Left lung (tissue), 10 donors: ENCODE data around the gene KMT2C. TPM values are rescaled to one million over a fixed set of nuclear protein-coding genes. Genes with fewer than 3 reads are reported as not detected.
"Not testable (repeated sequence)": the region's sequence is repeated elsewhere in the genome, so short reads cannot be mapped to it uniquely, and the experiment has no call there.

Source experiments
- ATAC-seq: fragments of 200-7000 bp; cut with Tn5 transposase; one replicate; pipeline ENCODE4 v1.9.1; 2020; ENCODE audit warnings: moderate library complexity
- DNase-seq, 4 donors: peaks; one replicate each; pipeline ENCODE4 v3.0.0-alpha.2; 2013 to 2020
- H3K27ac ChIP-seq, 2 donors: fragments of 200-600 bp; sonication (generic) in 1 of 2; one replicate each; pipeline versions ENCODE4 v1.5.0 to v1.8.0; 2020 to 2021
- H3K27me3 ChIP-seq, 2 donors: fragments of 200-600 bp; sonication (generic) in 1 of 2; one replicate each; pipeline versions ENCODE4 v1.5.0 to v1.8.0; 2020 to 2021
- H3K36me3 ChIP-seq, 2 donors: fragments of 200-600 bp; sonication (generic) in 1 of 2; one replicate each; pipeline versions ENCODE4 v1.5.0 to v1.8.0; 2020 to 2021
- H3K4me1 ChIP-seq, 2 donors: fragments of 200-600 bp; one replicate each; pipeline ENCODE4 v1.8.0; 2021
- H3K4me3 ChIP-seq, 2 donors: fragments of 200-600 bp; sonication (generic) in 1 of 2; one replicate each; pipeline versions ENCODE4 v1.5.0 to v1.8.0; 2020 to 2021; ENCODE audit warnings: mild to moderate bottlenecking in 1 of 2
- H3K9me3 ChIP-seq, 2 donors: fragments of 200-600 bp; sonication (generic) in 1 of 2; one replicate each; pipeline versions ENCODE4 v1.5.0 to v1.8.0; 2020 to 2021
- CTCF ChIP-seq, 2 donors: fragments of 200-600 bp; sonication (generic) in 1 of 2; IDR thresholded peaks; one replicate each; pipeline versions ENCODE4 v1.5.0 to v1.8.0; 2021; ENCODE audit warnings: antibody characterized with exemption in 2 of 2
- intact Hi-C, 2 donors: fragments of 100-400 bp; cut with DNase I; formaldehyde crosslinking; loops; one replicate each; pipeline versions ENCODE4 v1.11.2 to v1.14.2; 2022
- polyA plus RNA-seq, 6 donors: library from polyadenylated mRNA; unstranded; fragments of 120-200 nt; gene quantifications; one replicate each; pipeline ENCODE4 v1.2.1, GENCODE V29; 2013; ENCODE audit not compliant: insufficient read length in 6 of 6
- total RNA-seq, 2 donors: library from RNA; stranded (reverse); fragmentation: NEBNext Ultra II Directional; extraction: Animal tissue kit (Norgen Biotek cat#: 25700); gene quantifications; one replicate each; pipeline ENCODE4 v1.2.1, GENCODE V29; 2021
- donor health status: DM: no; HTN: yes; CAD: no.
- donor health status: DM: no; HTN: no; CAD: no.

KMT2C gene
- total and polyA plus RNA-seq, 8 donors: 36.4 to 91.4 (median 42.1) TPM

- Histone ChIP-seq H3K9me3 (no peaks in the 10 kb centered on the region), H3K4me1 (peaks cover 10 to 30% of the 10 kb centered on the region in 2 donors), H3K27ac (peak overlapping the region in 1 of 2 donors; percentile 54), H3K36me3 (peaks cover 0 to 27% of the 10 kb centered on the region in 2 donors), H3K27me3 (no peaks in the 10 kb centered on the region), H3K4me3 (peak overlapping the region in 1 of 2 donors; percentile 5)
- no peak for DNase-seq
- TF ChIP-seq CTCF (IDR thresholded peaks at IDR 0.05): no peak
- intact Hi-C loops: no loop called here
- no peak for ATAC-seq
These were observed 122.6 kb downstream of the KMT2C start for GRCh38 chr7:152313217-152313616.

- H3K27me3 ChIP-seq: no peaks in the 10 kb centered on the region
- H3K36me3 ChIP-seq: peaks cover 0 to 36% of the 10 kb centered on the region in 2 donors
- ATAC-seq: peak; percentile 21
- H3K4me1 ChIP-seq: peaks cover 10 to 30% of the 10 kb centered on the region in 2 donors
- H3K4me3 ChIP-seq: no peak overlapping the region
- peak in 2 of 4 donors; percentile 41 to 70 for DNase-seq
- TF ChIP-seq CTCF (IDR thresholded peaks at IDR 0.05): no peak
- intact Hi-C loops: no loop called here
- no peaks in the 10 kb centered on the region for H3K9me3 ChIP-seq
- H3K27ac ChIP-seq: no peak overlapping the region
These were observed 123.5 kb downstream of the KMT2C start for GRCh38 chr7:152312316-152312715.

GRCh38 chr7:152307902-152308301, 127.9 kb downstream of the KMT2C start:
- ATAC-seq (no peak), DNase-seq (no peak)
- TF ChIP-seq CTCF (IDR thresholded peaks at IDR 0.05): no peak
- Histone ChIP-seq H3K27me3 (no peaks in the 10 kb centered on the region), H3K4me1 (peaks cover 0 to 8% of the 10 kb centered on the region in 2 donors), H3K9me3 (no peaks in the 10 kb centered on the region), H3K4me3 (no peak overlapping the region), H3K27ac (no peak overlapping the region), H3K36me3 (peaks cover 0 to 51% of the 10 kb centered on the region in 2 donors)
- intact Hi-C loops: no loop called here

- H3K27me3 ChIP-seq, ATAC-seq, intact Hi-C loops, H3K4me1 ChIP-seq, H3K27ac ChIP-seq, DNase-seq, H3K9me3 ChIP-seq, H3K4me3 ChIP-seq: not testable (repeated sequence)
- peaks cover 0 to 25% of the 10 kb centered on the region in 2 donors for H3K36me3 ChIP-seq
These were observed 136.2 kb downstream of the KMT2C start for GRCh38 chr7:152299542-152300143.

- Histone ChIP-seq H3K36me3 (peaks cover 0 to 32% of the 10 kb centered on the region in 2 donors), H3K4me1 (no peaks in the 10 kb centered on the region), H3K4me3 (no peak overlapping the region), H3K27me3 (no peaks in the 10 kb centered on the region), H3K9me3 (peaks cover 2 to 19% of the 10 kb centered on the region in 2 donors), H3K27ac (no peak overlapping the region)
- ATAC-seq (no peak), DNase-seq (no peak)
- intact Hi-C loops: no loop called here
- TF ChIP-seq CTCF (IDR thresholded peaks at IDR 0.05): no peak
These were observed 142.9 kb downstream of the KMT2C start for GRCh38 chr7:152292897-152293296.

GRCh38 chr7:152286972-152287371, 148.8 kb downstream of the KMT2C start:
- Histone ChIP-seq H3K36me3 (peaks cover 0 to 29% of the 10 kb centered on the region in 2 donors), H3K9me3 (peaks cover 2 to 24% of the 10 kb centered on the region in 2 donors)
- H3K4me3 ChIP-seq, DNase-seq, intact Hi-C loops, H3K27me3 ChIP-seq, H3K27ac ChIP-seq, ATAC-seq, H3K4me1 ChIP-seq: not testable (repeated sequence)

GRCh38 chr7:152286219-152286618, 149.6 kb downstream of the KMT2C start:
- H3K4me1 ChIP-seq, H3K4me3 ChIP-seq, H3K27me3 ChIP-seq, intact Hi-C loops, H3K27ac ChIP-seq, DNase-seq, ATAC-seq: not testable (repeated sequence)
- peaks cover 0 to 21% of the 10 kb centered on the region in 2 donors for H3K9me3 ChIP-seq
- peaks cover 0 to 29% of the 10 kb centered on the region in 2 donors for H3K36me3 ChIP-seq

- intact Hi-C loops, ATAC-seq, H3K4me3 ChIP-seq: not testable (repeated sequence)
These were observed 150.8 kb downstream of the KMT2C start for GRCh38 chr7:152284998-152285397.

GRCh38 chr7:152277687-152278086, 158.1 kb downstream of the KMT2C start:
- H3K9me3 ChIP-seq, H3K27ac ChIP-seq, intact Hi-C loops, ATAC-seq, H3K4me1 ChIP-seq, H3K4me3 ChIP-seq, DNase-seq, H3K27me3 ChIP-seq, H3K36me3 ChIP-seq: not testable (repeated sequence)

More at GRCh38 chr7:152284998-152285397, 150.8 kb downstream of the KMT2C start:
- peaks cover 0 to 29% of the 10 kb centered on the region in 2 donors for H3K36me3 ChIP-seq
- DNase-seq, H3K27me3 ChIP-seq, H3K4me1 ChIP-seq, H3K27ac ChIP-seq: not testable (repeated sequence)
- H3K9me3 ChIP-seq: peaks cover 0 to 18% of the 10 kb centered on the region in 2 donors
